IPS DF 6.9 (cell line): Measurements from ENCODE around the gene ROCK2.
"Not testable (repeated sequence)": the region's sequence is repeated elsewhere in the genome, so short reads cannot be mapped to it uniquely, and the experiment has no call there.

Source experiments
- DNase-seq: peaks from one replicate; pipeline ENCODE4 v3.0.0-alpha.2; 2013; ENCODE audit warnings: low read depth, low spot score
- H3K27ac ChIP-seq: one replicate; pipeline ENCODE4 v1.5.1; 2013; ENCODE audit warnings: low read length, control low read depth
- H3K27me3 ChIP-seq: 2 replicates; pipeline ENCODE4 v1.6.1; 2013; ENCODE audit warnings: mild to moderate bottlenecking, low read length; ENCODE audit not compliant: control insufficient read depth, insufficient read depth
- H3K36me3 ChIP-seq: 2 replicates; pipeline ENCODE4 v1.6.1; 2013; ENCODE audit warnings: low read length; ENCODE audit not compliant: control insufficient read depth, insufficient read depth
- H3K4me1 ChIP-seq: 2 replicates; pipeline ENCODE4 v1.6.1; 2013; ENCODE audit warnings: low read length; ENCODE audit not compliant: control insufficient read depth, insufficient read depth
- H3K4me3 ChIP-seq: 2 replicates; pipeline ENCODE4 v1.5.1; 2013; ENCODE audit warnings: mild to moderate bottlenecking, low read length
- H3K9me3 ChIP-seq: 2 replicates; pipeline ENCODE4 v1.6.1; 2013; ENCODE audit warnings: low read length, inconsistent platforms; ENCODE audit not compliant: control insufficient read depth, insufficient read depth
- WGBS: extraction: QIAGEN DNeasy Blood & Tissue Kit; methylation state at CpG from one replicate; pipeline ENCODE4 v1.1.7; 2013; ENCODE audit warnings: mixed read lengths, missing lambda C conversion rate; ENCODE audit not compliant: insufficient read length, insufficient coverage; 5-methylcytosine and 5-hydroxymethylcytosine counted together

The ROCK2 gene

GRCh38 chr2:11340717-11341116, 3.7 kb downstream of the ROCK2 start:
- Histone ChIP-seq H3K9me3 (no peaks in the 10 kb centered on the region), H3K4me3 (no peak overlapping the region), H3K36me3 (no peaks in the 10 kb centered on the region; the same call in 1 of the 2 replicates), H3K27ac (no peak overlapping the region), H3K4me1 (no peaks in the 10 kb centered on the region), H3K27me3 (no peaks in the 10 kb centered on the region)
- no peak for DNase-seq
- WGBS: no CpG with 5 or more reads among the region's 2 CpGs

- H3K4me3 ChIP-seq: no peak overlapping the region
- no CpG with 5 or more reads among the region's 6 CpGs for WGBS
- no peaks in the 10 kb centered on the region for H3K9me3 ChIP-seq
- H3K27ac ChIP-seq: no peak overlapping the region
- no peaks in the 10 kb centered on the region for H3K27me3 ChIP-seq
- H3K36me3 ChIP-seq: no peaks in the 10 kb centered on the region; the same call in 1 of the 2 replicates
- H3K4me1 ChIP-seq: no peaks in the 10 kb centered on the region
- DNase-seq: no peak
Observed at GRCh38 chr2:11339508-11340083, 4.8 kb downstream of the ROCK2 start.

- Histone ChIP-seq H3K27ac (no peak overlapping the region), H3K4me1 (no peaks in the 10 kb centered on the region), H3K36me3 (no peaks in the 10 kb centered on the region; the same call in 1 of the 2 replicates), H3K27me3 (no peaks in the 10 kb centered on the region), H3K9me3 (no peaks in the 10 kb centered on the region), H3K4me3 (no peak overlapping the region)
- no CpG with 5 or more reads among the region's 5 CpGs for WGBS
- DNase-seq: no peak
Observed at GRCh38 chr2:11338580-11338979, 5.9 kb downstream of the ROCK2 start.

- Histone ChIP-seq H3K27me3 (no peaks in the 10 kb centered on the region), H3K27ac (no peak overlapping the region), H3K9me3 (no peaks in the 10 kb centered on the region), H3K4me1 (no peaks in the 10 kb centered on the region), H3K36me3 (no peaks in the 10 kb centered on the region), H3K4me3 (no peak overlapping the region)
- no peak for DNase-seq
- WGBS: no CpG with 5 or more reads among the region's 2 CpGs
Observed at GRCh38 chr2:11337909-11338308, 6.5 kb downstream of the ROCK2 start.

GRCh38 chr2:11336189-11336588, 8.2 kb downstream of the ROCK2 start:
- H3K27ac ChIP-seq: no peak overlapping the region
- H3K4me3 ChIP-seq: no peak overlapping the region
- WGBS: no CpG with 5 or more reads among the region's 1 CpG
- H3K4me1 ChIP-seq: no peaks in the 10 kb centered on the region
- DNase-seq: no peak
- H3K36me3 ChIP-seq: no peaks in the 10 kb centered on the region
- H3K27me3 ChIP-seq: no peaks in the 10 kb centered on the region
- H3K9me3 ChIP-seq: no peaks in the 10 kb centered on the region

GRCh38 chr2:11333427-11334183, 10.8 kb downstream of the ROCK2 start:
- H3K4me1 ChIP-seq: no peaks in the 10 kb centered on the region
- H3K9me3 ChIP-seq: no peaks in the 10 kb centered on the region
- DNase-seq: no peak
- H3K36me3 ChIP-seq: no peaks in the 10 kb centered on the region
- H3K27ac ChIP-seq: no peak overlapping the region
- no peak overlapping the region for H3K4me3 ChIP-seq
- WGBS: 100% methylated on average over 1 of the region's 2 CpGs
- no peaks in the 10 kb centered on the region for H3K27me3 ChIP-seq

GRCh38 chr2:11332596-11332995, 11.8 kb downstream of the ROCK2 start:
- no peak overlapping the region for H3K4me3 ChIP-seq
- no peak overlapping the region for H3K27ac ChIP-seq
- no peaks in the 10 kb centered on the region for H3K36me3 ChIP-seq
- H3K4me1 ChIP-seq: no peaks in the 10 kb centered on the region
- no peaks in the 10 kb centered on the region for H3K27me3 ChIP-seq
- no CpG with 5 or more reads among the region's 1 CpG for WGBS
- H3K9me3 ChIP-seq: no peaks in the 10 kb centered on the region
- no peak for DNase-seq

GRCh38 chr2:11330457-11331142, 13.8 kb downstream of the ROCK2 start:
- H3K4me1 ChIP-seq: no peaks in the 10 kb centered on the region
- H3K4me3 ChIP-seq: no peak overlapping the region
- WGBS: no CpG with 5 or more reads among the region's 4 CpGs
- H3K9me3 ChIP-seq: no peaks in the 10 kb centered on the region
- no peaks in the 10 kb centered on the region for H3K36me3 ChIP-seq
- H3K27ac ChIP-seq: no peak overlapping the region
- no peaks in the 10 kb centered on the region for H3K27me3 ChIP-seq
- no peak for DNase-seq

GRCh38 chr2:11329776-11330175, 14.7 kb downstream of the ROCK2 start:
- WGBS: no CpG with 5 or more reads among the region's 1 CpG
- H3K4me1 ChIP-seq: no peaks in the 10 kb centered on the region
- no peak overlapping the region for H3K4me3 ChIP-seq
- no peaks in the 10 kb centered on the region for H3K36me3 ChIP-seq
- H3K27me3 ChIP-seq: no peaks in the 10 kb centered on the region
- H3K9me3 ChIP-seq: no peaks in the 10 kb centered on the region
- no peak for DNase-seq
- H3K27ac ChIP-seq: no peak overlapping the region

- H3K4me3 ChIP-seq, H3K9me3 ChIP-seq, H3K4me1 ChIP-seq, DNase-seq, H3K36me3 ChIP-seq, H3K27me3 ChIP-seq, H3K27ac ChIP-seq: not testable (repeated sequence)
- WGBS: no CpG with 5 or more reads among the region's 1 CpG
Observed at GRCh38 chr2:11328522-11328921, 15.9 kb downstream of the ROCK2 start.
